HepG2 (cell line): ENCODE results near the gene LDLRAD2. TPM values are rescaled to one million over a fixed set of nuclear protein-coding genes. Genes with fewer than 3 reads are reported as not detected.
A peak's percentile ranks its signal among the peaks of the same experiment; 100 is the strongest.

Experiments used
- CEBPG ChIP-seq: IDR thresholded peaks from 2 replicates; pipeline ENCODE4 v1.6.1; 2016
- ETV5 ChIP-seq: IDR thresholded peaks from 2 replicates; pipeline ENCODE4 v1.6.1; 2018; ENCODE audit warnings: missing biosample characterization, missing genetic modification reagents, inconsistent platforms, borderline replicate concordance
- FOXK1 ChIP-seq: sonication (generic); formaldehyde crosslinking; IDR thresholded peaks from 2 replicates; pipeline ENCODE4 v1.4.0; 2020; ENCODE audit warnings: low read depth, missing genetic modification reagents, borderline replicate concordance
- HNF1A ChIP-seq, 2 experiments: sonication (generic) in 1 of 2; formaldehyde crosslinking in 1 of 2; IDR thresholded peaks; 2 replicates each; pipeline versions ENCODE4 v1.4.0 to v1.6.1; 2016 to 2020; ENCODE audit warnings: borderline replicate concordance in 1 of 2, low read depth in 1 of 2, mild to moderate bottlenecking in 1 of 2, missing genetic modification reagents in 1 of 2
- IKZF5 ChIP-seq: IDR thresholded peaks from 2 replicates; pipeline ENCODE4 v1.6.1; 2018; ENCODE audit warnings: missing genetic modification reagents, mild to moderate bottlenecking, missing compliant biosample characterization
- KAT7 ChIP-seq: IDR thresholded peaks from 2 replicates; pipeline ENCODE4 v1.6.1; 2018; ENCODE audit warnings: borderline replicate concordance, missing compliant biosample characterization
- MAX ChIP-seq: IDR thresholded peaks from 2 replicates; pipeline ENCODE4 v1.6.1; 2012; ENCODE audit warnings: inconsistent platforms
- MEIS2 ChIP-seq: sonication (generic); formaldehyde crosslinking; IDR thresholded peaks from 2 replicates; pipeline ENCODE4 v1.9.0; 2021; ENCODE audit warnings: mild to moderate bottlenecking, missing genetic modification reagents
- NCOA5 ChIP-seq: sonication (generic); formaldehyde crosslinking; IDR thresholded peaks from 2 replicates; pipeline ENCODE4 v1.4.0; 2020; ENCODE audit warnings: missing genetic modification reagents
- NFYC ChIP-seq: IDR thresholded peaks from 2 replicates; pipeline ENCODE4 v1.6.1; 2016; ENCODE audit warnings: missing genetic modification reagents, missing compliant biosample characterization
- RFXAP ChIP-seq: sonication (generic); formaldehyde crosslinking; IDR thresholded peaks from 2 replicates; pipeline ENCODE4 v1.4.0; 2020; ENCODE audit warnings: missing genetic modification reagents, borderline replicate concordance
- SIX4 ChIP-seq: sonication (generic); formaldehyde crosslinking; IDR thresholded peaks from 2 replicates; pipeline ENCODE4 v1.4.0; 2020; ENCODE audit warnings: missing genetic modification reagents
- SKIL ChIP-seq: sonication (generic); formaldehyde crosslinking; IDR thresholded peaks from 2 replicates; pipeline ENCODE4 v1.8.0; 2022; ENCODE audit warnings: missing genetic modification reagents, mild to moderate bottlenecking, moderate library complexity, borderline replicate concordance
- SOX6 ChIP-seq, 2 experiments: fragments of 450-650 bp in 1 of 2; sonication (generic) in 1 of 2; formaldehyde crosslinking in 1 of 2; IDR thresholded peaks; 2 replicates each; pipeline versions ENCODE4 v1.4.0 to v1.6.1; 2017 to 2020; ENCODE audit warnings: antibody characterized with exemption in 1 of 2, mild to moderate bottlenecking in 1 of 2, missing genetic modification reagents in 1 of 2
- SRSF9 ChIP-seq: fragments of 200-400 bp; formaldehyde crosslinking; IDR thresholded peaks from 2 replicates; pipeline ENCODE4 v1.6.1; 2018; ENCODE audit warnings: borderline replicate concordance, mild to moderate bottlenecking, low read depth, low read length; ENCODE audit not compliant: insufficient read depth, poor library complexity, severe bottlenecking
- ZFY ChIP-seq: sonication (generic); formaldehyde crosslinking; IDR thresholded peaks from 2 replicates; pipeline ENCODE4 v1.4.0; 2020; ENCODE audit warnings: missing genetic modification reagents
- ZNF251 ChIP-seq: sonication (generic); formaldehyde crosslinking; IDR thresholded peaks from 2 replicates; pipeline ENCODE4 v1.9.0; 2021; ENCODE audit warnings: mild to moderate bottlenecking, missing genetic modification reagents
- ZNF331 ChIP-seq: sonication (generic); formaldehyde crosslinking; IDR thresholded peaks from 2 replicates; pipeline ENCODE4 v1.4.0; 2020; ENCODE audit warnings: missing genetic modification reagents
- ZNF350 ChIP-seq: sonication (generic); formaldehyde crosslinking; IDR thresholded peaks from 2 replicates; pipeline ENCODE4 v1.4.0; 2020; ENCODE audit warnings: mild to moderate bottlenecking, low read depth, missing genetic modification reagents, borderline replicate concordance
- ZNF672 ChIP-seq: sonication (generic); formaldehyde crosslinking; IDR thresholded peaks from 2 replicates; pipeline ENCODE4 v1.8.1; 2022; ENCODE audit warnings: missing genetic modification reagents
- ZNF678 ChIP-seq: sonication (generic); formaldehyde crosslinking; IDR thresholded peaks from 2 replicates; pipeline ENCODE4 v1.4.0; 2020; ENCODE audit warnings: mild to moderate bottlenecking, missing genetic modification reagents
- polyA plus RNA-seq, 8 experiments: library from polyadenylated mRNA; depleted of rRNA in 3 of 8; stranded (reverse) in 7 of 8; unstranded in 1 of 8; fragments of >200 nt; fragmentation: Illumina TruSeq in 4 of 8; extraction: Trizol in 4 of 8; gene quantifications; 2 replicates each; pipeline versions ENCODE4 v1.2.1 to v1.2.3, GENCODE V29; 2011 to 2016; ENCODE audit warnings: low read depth in 4 of 8, missing spikeins in 1 of 8, mixed read lengths in 1 of 8; ENCODE audit not compliant: insufficient read depth in 1 of 8
- total RNA-seq, 5 experiments: library from RNA; depleted of rRNA; stranded (reverse); fragments of >200 nt; fragmentation: Illumina TruSeq; extraction: Trizol; gene quantifications; 2 replicates each; pipeline ENCODE4 v1.2.3, GENCODE V29; 2016; ENCODE audit warnings: low read depth in 1 of 5

LDLRAD2 gene
- total and polyA plus RNA-seq, 2 of the 13 experiments (the other 11 are each of a cell fraction or from before 2014, with no cell fraction given), result not detected

- TF ChIP-seq HNF1A (IDR thresholded peaks at IDR 0.05; ENCODE audit: low read depth) (peak; percentile 58; the same call in 1 of the 2 replicates), HNF1A (CRISPR knock-in tag; IDR thresholded peaks at IDR 0.05; ENCODE audit: borderline replicate concordance) (peak; percentile 43; the same call in 1 of the 2 replicates), SOX6 (IDR thresholded peaks at IDR 0.05) (no peak), SOX6 (CRISPR knock-in tag; IDR thresholded peaks at IDR 0.05) (peak; percentile 91), ZFY (CRISPR knock-in tag) (no peak), RFXAP (no peak), NCOA5 (CRISPR knock-in tag) (no peak), ZNF251 (CRISPR knock-in tag) (no peak), SIX4 (peak; percentile 51; the same call in 1 of the 2 replicates), ZNF350 (no peak), NFYC (CRISPR knock-in tag) (no peak), ZNF672 (CRISPR knock-in tag) (no peak), SKIL (CRISPR knock-in tag) (peak; percentile 94), ZNF331 (peak; percentile 56; the same call in 1 of the 2 replicates), KAT7 (CRISPR knock-in tag) (0 out of 2 replicates have a peak, but pooled peaks have one; percentile 64), MEIS2 (CRISPR knock-in tag) (peak; percentile 46; the same call in 1 of the 2 replicates), IKZF5 (CRISPR knock-in tag) (peak; percentile 84), CEBPG (peak; percentile 86), MAX (peak; percentile 40; the same call in 1 of the 2 replicates), FOXK1 (CRISPR knock-in tag) (peak; percentile 99), SRSF9 (no peak), ZNF678 (CRISPR knock-in tag) (no peak), ETV5 (CRISPR knock-in tag) (peak; percentile 89)
Observed at GRCh38 chr1:21775985-21776562, 36.0 kb upstream of the LDLRAD2 start (continued).
